HG03280 (cell line): ENCODE data around the gene KCNB1.

ENCODE experiments used
- ATAC-seq: cut with Tn5 transposase; IDR thresholded peaks from one replicate; pipeline ENCODE4 v1.9.1; 2021; ENCODE audit warnings: mild to moderate bottlenecking, moderate library complexity; ENCODE audit not compliant: unreplicated experiment

Gene KCNB1

GRCh38 chr20:49393803-49394202 lies 88.7 kb downstream of the KCNB1 start:
- ATAC-seq = no peak

DNA sequence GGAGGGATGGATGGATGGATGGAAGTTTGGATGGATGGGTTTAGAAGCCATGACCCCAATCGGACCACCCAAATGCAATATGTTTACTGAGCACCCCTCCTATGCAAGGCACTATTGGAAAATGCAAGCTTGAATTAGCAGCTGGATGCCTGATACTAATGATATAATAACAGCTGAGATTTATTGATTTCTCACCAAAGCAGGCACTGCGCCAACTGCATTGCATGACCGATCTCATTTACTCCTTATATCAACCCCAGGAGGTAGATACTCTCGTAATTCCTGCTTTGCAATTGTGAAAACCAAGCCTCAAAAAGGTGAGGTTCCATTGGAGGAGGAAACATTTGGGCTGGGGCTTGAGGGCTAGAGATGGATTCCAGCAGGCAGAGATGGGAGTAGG lies 89.7 kb downstream of the KCNB1 start:
- ATAC-seq = no peak

GRCh38 chr20:49391404-49392245 lies 90.8 kb downstream of the KCNB1 start:
- ATAC-seq = no peak

- ATAC-seq = no peak
Measured at GRCh38 chr20:49389854-49390253, 92.6 kb downstream of the KCNB1 start.

- ATAC-seq = no peak
Measured at GRCh38 chr20:49388744-49389143, 93.7 kb downstream of the KCNB1 start.

- ATAC-seq = no peak
Measured at GRCh38 chr20:49387581-49387939, 94.9 kb downstream of the KCNB1 start.

DNA sequence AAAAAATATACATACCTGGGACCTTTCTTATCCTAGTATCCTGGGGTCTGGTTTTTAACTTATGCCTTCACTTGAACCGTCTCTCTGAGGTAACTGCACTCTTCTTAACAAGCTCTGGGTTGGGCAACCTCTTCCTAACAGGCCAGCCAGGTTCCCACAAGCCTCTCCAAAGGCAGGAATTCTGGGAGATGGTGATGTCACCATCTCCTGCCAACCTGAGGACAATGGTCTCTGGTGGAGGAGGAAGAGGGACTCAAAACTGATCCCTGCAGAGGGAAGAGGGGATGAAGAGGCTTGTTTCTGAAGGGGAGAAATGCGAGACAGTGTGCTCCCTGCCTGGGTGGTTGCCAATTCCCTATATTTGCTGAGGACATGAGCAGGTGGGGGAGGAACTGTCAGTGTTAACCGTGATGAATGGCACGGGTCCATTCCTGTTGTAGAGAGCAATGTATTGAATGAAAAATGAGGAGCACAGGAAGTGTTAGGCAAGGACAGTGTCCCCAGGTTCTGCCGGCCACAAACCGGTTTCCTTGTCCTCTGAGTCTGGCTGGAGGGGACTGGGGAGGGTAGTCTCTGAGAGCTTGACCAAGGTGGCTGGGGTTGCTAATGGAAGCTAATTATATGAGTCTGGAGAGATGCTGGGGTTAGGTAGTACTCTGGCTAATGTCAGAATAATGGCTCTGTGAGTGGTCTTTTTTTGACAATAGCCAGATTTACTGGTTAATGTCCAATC lies 95.5 kb downstream of the KCNB1 start:
- ATAC-seq = no peak

DNA sequence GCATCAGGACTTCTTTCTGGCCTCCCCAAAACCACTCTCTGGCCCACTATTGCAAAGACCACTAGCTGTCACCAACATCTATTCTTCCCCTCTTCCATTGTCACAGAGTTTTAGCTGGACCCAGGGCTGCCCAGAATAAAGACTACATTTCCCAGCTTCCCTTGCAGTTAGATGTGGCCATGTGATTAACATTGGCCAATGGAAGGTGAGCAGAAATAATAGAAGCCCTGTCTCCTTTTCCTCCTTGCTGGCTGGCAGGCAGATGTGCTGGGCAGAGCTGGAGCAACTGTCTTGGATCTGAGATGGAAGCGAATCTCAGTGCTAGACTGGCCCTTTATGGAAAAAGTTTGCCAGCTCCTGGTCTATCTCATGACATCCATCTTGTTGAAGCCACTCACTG lies 97.0 kb downstream of the KCNB1 start:
- ATAC-seq = no peak

DNA sequence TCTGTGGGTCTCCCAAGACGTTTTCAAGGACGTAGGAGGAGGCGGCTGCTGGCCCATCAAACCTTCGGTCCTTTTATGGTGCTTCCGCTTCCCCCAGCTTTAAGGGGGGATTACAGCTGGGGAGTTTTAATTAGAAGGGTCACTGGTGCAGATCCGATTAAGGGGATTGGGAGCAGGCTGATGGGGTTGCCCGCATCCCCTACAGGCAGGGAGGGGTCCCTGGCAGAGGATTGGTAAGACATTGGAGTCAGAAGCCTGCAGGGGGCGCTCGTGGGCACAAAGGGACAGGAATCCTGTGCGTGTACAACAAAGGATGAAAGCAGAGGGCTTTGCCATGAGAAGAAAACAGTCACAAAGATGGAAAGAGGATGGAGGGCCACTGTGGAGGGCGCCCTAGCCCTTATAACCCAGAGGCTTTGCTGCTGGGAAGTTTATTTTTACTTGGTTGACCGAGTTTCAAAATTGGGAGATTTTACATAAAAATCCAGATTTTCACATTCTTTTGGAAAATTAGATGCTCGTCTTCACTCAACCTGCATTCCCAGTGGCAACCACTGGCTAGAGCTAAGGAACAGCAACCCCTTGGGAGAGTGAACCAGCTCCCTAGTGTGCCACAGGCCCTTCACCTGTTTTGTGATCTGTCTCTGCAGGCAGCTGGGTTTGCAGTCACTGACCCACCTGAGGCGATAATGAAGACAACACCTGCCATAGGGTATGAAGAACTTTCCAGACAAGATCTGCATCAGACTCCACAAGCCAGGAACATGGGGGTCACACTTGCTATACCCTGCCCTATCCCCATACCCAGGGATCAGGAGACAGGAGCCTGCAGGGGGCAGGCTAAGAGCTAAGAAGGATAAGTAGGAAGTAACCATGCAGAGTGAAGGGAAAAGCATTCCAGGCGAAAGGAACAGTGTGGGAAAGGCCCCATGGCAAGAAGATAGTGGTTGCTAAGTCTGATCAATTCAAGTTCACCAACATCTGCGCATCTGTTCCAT lies 97.7 kb downstream of the KCNB1 start:
- no peak for ATAC-seq

- ATAC-seq = no peak
Measured at GRCh38 chr20:49381558-49382493, 100.6 kb downstream of the KCNB1 start.

- ATAC-seq = no peak
Measured at GRCh38 chr20:49380337-49380780, 102.1 kb downstream of the KCNB1 start.

DNA sequence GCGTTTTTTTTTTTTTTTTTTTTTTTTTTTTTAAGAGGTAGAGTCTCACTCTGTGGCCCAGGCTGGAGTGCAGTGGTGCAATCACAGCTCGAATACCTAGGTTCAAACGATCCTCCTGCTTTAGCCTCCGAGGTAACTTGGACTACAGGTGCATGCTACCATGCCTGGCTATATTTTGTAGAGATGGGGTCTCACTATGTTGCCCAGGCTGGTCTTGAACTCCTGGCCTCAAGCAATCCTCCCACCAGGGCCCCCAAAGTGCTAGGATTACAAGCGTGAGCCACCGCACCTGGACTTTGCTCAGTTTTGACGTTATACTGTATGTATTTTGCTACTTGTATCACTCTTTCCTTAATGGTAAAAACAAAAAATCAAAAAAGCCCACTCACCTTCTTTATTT lies 103.1 kb downstream of the KCNB1 start:
- no peak for ATAC-seq

GRCh38 chr20:49377326-49377725 lies 105.1 kb downstream of the KCNB1 start:
- ATAC-seq = no peak

GRCh38 chr20:49375170-49375569 lies 107.3 kb downstream of the KCNB1 start:
- no peak for ATAC-seq

DNA sequence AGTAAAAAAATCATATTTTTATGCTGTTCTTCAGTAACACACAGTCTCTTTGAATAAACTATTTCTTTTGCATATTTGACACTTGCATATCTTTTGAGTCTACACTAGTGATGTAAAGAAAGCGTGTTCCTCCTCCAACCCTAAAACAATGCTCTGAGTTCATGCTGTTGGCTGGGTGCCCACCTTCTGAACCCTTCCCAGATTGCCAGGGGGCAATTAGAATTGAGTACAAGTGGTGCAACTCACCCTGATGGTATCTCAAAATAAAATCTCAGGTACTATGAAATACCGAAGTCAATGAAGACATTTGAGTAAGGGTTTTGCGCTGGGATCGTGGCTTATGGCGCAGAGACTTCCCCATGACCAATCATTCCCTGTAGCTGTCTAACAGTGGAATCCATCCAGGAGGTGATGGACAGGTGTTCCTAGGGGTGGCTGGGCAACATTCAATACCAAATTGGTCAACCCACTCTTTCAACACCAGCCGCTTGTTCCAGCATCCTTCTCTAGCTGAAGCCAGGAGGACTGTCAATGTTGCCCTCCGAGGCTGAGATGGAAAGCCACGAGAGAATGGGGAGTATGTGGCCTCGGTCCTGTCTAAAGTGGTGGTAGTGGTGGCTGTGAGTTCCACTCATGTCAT lies 110.3 kb downstream of the KCNB1 start:
- ATAC-seq = no peak

DNA sequence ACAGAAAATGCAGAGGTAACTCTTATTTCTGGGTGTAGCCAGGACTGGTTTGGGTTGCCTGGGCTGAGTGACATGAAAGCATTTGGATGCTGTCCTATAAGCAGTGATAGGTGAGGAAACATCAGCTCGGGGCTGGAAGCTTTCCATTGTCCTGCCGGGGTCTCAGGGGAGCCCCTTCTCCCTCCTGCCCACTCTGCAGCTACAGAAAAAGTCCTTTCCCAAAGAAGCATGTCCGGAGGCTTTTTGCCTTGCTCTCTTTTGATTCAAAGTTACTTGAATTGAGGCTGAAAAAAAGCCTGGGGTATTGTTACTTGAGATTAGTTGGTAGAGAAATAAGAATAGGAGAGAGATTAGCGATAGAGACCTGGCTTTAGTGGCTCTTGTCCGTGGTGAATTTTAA lies 113.9 kb downstream of the KCNB1 start:
- no peak for ATAC-seq

DNA sequence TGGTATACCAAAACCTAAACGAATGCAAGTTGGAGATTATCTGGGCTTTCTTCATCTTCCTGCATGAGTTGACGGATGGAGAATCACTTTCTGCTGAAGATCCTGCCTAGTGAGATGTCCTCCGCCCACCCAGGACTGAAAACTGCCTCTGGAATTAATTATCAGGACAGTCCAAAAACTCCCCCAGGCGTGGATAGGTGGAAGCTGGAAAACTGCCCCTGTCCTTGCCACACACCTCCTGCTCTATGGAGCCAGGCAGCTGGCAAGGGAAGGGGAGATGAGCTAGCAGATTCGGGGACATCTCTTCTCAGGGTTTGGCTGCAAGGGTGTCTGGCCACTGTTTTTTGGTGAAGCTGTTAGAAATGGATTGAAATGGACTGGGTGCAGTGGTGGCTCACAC lies 115.4 kb downstream of the KCNB1 start:
- no peak for ATAC-seq

DNA sequence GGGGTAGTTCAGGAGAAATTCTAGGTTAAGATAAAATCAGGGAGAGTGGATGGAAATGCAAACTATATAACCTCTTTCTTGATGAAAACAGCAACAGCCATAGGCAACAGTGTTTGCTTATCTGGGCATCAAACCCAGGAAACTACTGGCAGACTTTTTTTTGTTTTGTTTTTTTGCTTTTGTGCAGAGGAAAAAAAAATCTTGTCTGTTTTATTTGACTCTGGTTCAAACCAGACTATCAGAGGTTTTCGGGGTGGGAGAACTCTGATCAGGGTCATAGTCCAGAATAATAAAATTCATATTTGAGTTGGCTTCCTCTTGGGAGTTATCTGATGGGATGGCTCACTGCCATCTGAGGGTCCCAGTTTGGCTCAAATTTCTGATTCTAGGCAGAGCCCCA lies 115.8 kb downstream of the KCNB1 start:
- no peak for ATAC-seq

- no peak for ATAC-seq
Measured at GRCh38 chr20:49361862-49362660, 120.4 kb downstream of the KCNB1 start.
